HEK293 (cell line): ENCODE measurements around the gene ZNF469.

ENCODE experiments used
- CTCF ChIA-PET: fragments of 350-600 bp; formaldehyde crosslinking; extraction: SDS; loops from one replicate; lab custom pipeline; 2021; ENCODE audit warnings: antibody characterized with exemption; lab: Yijun Ruan, JAX
- POLR2A ChIA-PET: fragments of 300-600 bp; formaldehyde crosslinking; extraction: SDS; loops from one replicate; lab custom pipeline; 2020; ENCODE audit warnings: antibody characterized with exemption, inconsistent platforms; lab: Yijun Ruan, JAX
- H3K27ac ChIP-seq: fragments of 200-500 bp; sonication (Bioruptor generic); 2 replicates; pipeline ENCODE4 v1.5.1; 2014; ENCODE audit warnings: low read depth, low read length, control low read depth, inconsistent platforms; ENCODE audit errors: extremely low read depth
- H3K36me3 ChIP-seq, 2 experiments: fragments of 200-500 bp in 1 of 2; sonication (Bioruptor generic) in 1 of 2; 1 replicate in 1 of 2; 2 replicates in 1 of 2; pipeline ENCODE4 v1.5.1; 2014 to 2017; ENCODE audit warnings: inconsistent platforms in 2 of 2, low read length in 2 of 2; ENCODE audit not compliant: control insufficient read depth in 2 of 2, insufficient read depth in 1 of 2
- H3K4me1 ChIP-seq: fragments of 200-500 bp; sonication (Bioruptor generic); 2 replicates; pipeline ENCODE4 v1.5.1; 2014; ENCODE audit warnings: mild to moderate bottlenecking, low read length, inconsistent platforms; ENCODE audit not compliant: control insufficient read depth, insufficient read depth
- H3K4me3 ChIP-seq: 2 replicates; pipeline ENCODE4 v1.5.1; 2011; ENCODE audit warnings: low read depth, mild to moderate bottlenecking, control low read depth, low read length, moderate library complexity
- H3K9me3 ChIP-seq: fragments of 200-500 bp; sonication (Bioruptor generic); 2 replicates; pipeline ENCODE4 v1.5.1; 2014; ENCODE audit warnings: low read depth, low read length, inconsistent platforms; ENCODE audit not compliant: control insufficient read depth, insufficient read depth
- GLI2 ChIP-seq: fragments of 450-650 bp; formaldehyde crosslinking; IDR thresholded peaks from 2 replicates; pipeline ENCODE4; 2017; ENCODE audit warnings: missing biosample characterization, missing genetic modification characterization, low read depth, borderline replicate concordance
- GLI4 ChIP-seq: fragments of 450-650 bp; formaldehyde crosslinking; IDR thresholded peaks from 2 replicates; pipeline ENCODE4 v1.5.1; 2016; ENCODE audit warnings: missing biosample characterization, missing genetic modification characterization
- KLF1 ChIP-seq: fragments of 450-650 bp; formaldehyde crosslinking; IDR thresholded peaks from 2 replicates; pipeline ENCODE4 v1.5.1; 2016; ENCODE audit warnings: missing biosample characterization, missing genetic modification characterization
- MEIS1 ChIP-seq: sonication (generic); formaldehyde crosslinking; IDR thresholded peaks from 2 replicates; pipeline ENCODE4 v1.8.1; 2022; ENCODE audit warnings: missing genetic modification reagents, mild to moderate bottlenecking, borderline replicate concordance
- SP2 ChIP-seq: fragments of 450-650 bp; formaldehyde crosslinking; IDR thresholded peaks from 2 replicates; pipeline ENCODE4 v1.5.1; 2016; ENCODE audit warnings: missing biosample characterization, missing genetic modification characterization
- ZBTB21 ChIP-seq: fragments of 450-650 bp; formaldehyde crosslinking; IDR thresholded peaks from 2 replicates; pipeline ENCODE4 v1.5.1; 2017; ENCODE audit warnings: missing biosample characterization, missing genetic modification characterization
- ZFP3 ChIP-seq: fragments of 450-650 bp; formaldehyde crosslinking; IDR thresholded peaks from 2 replicates; pipeline ENCODE4 v1.5.1; 2016; ENCODE audit warnings: low read depth, missing biosample characterization, missing genetic modification characterization
- ZNF114 ChIP-seq: fragments of 450-650 bp; formaldehyde crosslinking; IDR thresholded peaks from 2 replicates; pipeline ENCODE4 v1.5.0; 2017; ENCODE audit warnings: missing biosample characterization, missing genetic modification characterization
- ZNF610 ChIP-seq: fragments of 450-650 bp; formaldehyde crosslinking; IDR thresholded peaks from 2 replicates; pipeline ENCODE4 v1.5.1; 2016; ENCODE audit warnings: missing biosample characterization, missing genetic modification characterization, borderline replicate concordance
- ZNF660 ChIP-seq: fragments of 450-650 bp; IDR thresholded peaks from 2 replicates; pipeline ENCODE4 v1.5.1; 2018; ENCODE audit warnings: missing biosample characterization, mild to moderate bottlenecking, missing genetic modification characterization
- ZNF701 ChIP-seq: fragments of 450-650 bp; formaldehyde crosslinking; IDR thresholded peaks from 2 replicates; pipeline ENCODE4 v1.5.1; 2016; ENCODE audit warnings: missing biosample characterization, missing genetic modification characterization
- TF ChIP-seq, protein P1 (sequence below): fragments of 450-650 bp; formaldehyde crosslinking; IDR thresholded peaks from 2 replicates; pipeline ENCODE4 v1.5.1; 2016; ENCODE audit warnings: missing biosample characterization, missing genetic modification characterization, borderline replicate concordance
- TF ChIP-seq, protein P2 (sequence below): fragments of 450-650 bp; formaldehyde crosslinking; IDR thresholded peaks from 2 replicates; pipeline ENCODE4 v1.5.1; 2016; ENCODE audit warnings: missing biosample characterization, missing genetic modification characterization
- TF ChIP-seq, protein P3 (sequence below): fragments of 450-650 bp; formaldehyde crosslinking; conservative IDR thresholded peaks from 2 replicates; pipeline ENCODE4 v1.5.1; 2016; ENCODE audit warnings: low read depth, missing biosample characterization, missing genetic modification characterization
- TF ChIP-seq, protein P4 (sequence below): fragments of 450-650 bp; formaldehyde crosslinking; IDR thresholded peaks from 2 replicates; pipeline ENCODE4 v1.5.1; 2016; ENCODE audit warnings: missing biosample characterization, missing genetic modification characterization

The ZNF469 gene

DNA sequence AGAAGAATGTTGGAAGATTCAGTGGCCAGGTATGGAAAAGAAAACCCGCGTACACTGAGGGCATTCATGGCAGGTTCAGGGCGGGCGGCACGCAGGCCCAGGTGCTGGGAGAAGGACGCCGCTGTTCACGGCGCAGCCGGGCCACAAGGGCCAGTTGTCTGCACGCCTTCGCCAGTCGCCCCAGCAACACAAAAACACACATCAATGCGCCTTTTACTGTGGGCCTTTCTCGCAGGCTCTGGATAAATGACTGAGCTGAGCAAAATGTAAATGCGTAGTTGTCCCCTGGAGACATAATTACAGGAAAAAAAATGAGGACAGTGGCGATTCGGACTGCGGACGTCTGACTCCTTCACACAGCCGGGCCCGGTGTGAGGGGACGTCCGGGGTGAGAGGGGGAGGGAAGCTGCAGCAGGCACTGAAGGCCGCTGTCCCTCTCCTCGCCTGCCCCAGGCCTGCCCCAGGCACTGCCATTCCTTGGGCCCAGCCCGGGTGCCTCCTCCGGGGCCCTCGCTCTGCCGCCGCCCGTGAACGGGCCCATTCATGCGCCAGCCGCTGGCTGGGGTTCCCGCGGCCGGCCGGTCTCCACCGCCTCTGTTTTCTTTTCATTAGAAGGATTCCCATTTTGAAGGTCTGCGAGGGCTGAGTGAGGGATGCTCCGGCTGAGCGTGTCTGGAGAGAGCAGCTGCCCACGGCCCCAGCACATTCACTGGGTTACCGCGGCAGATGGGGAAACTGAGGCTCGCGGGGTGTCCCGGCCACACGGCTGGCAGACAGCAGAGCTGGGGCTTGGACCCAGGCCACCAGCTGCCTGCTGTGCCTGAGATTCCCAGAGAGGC, 6.5 kb upstream of the ZNF469 start:
- Histone ChIP-seq H3K4me1 (no peaks in the 10 kb centered on the region), H3K27ac (no peak overlapping the region), H3K9me3 (no peaks in the 10 kb centered on the region), H3K4me3 (no peak overlapping the region), H3K36me3 (no peaks in the 10 kb centered on the region)
- CTCF ChIA-PET: no interaction called here
- POLR2A ChIA-PET: no interaction called here
- TF ChIP-seq ZNF701 (tag by site-specific recombination) (no peak), ZFP3 (tag by site-specific recombination) (no peak), KLF1 (no peak), ZNF660 (tag by site-specific recombination) (no peak), SP2 (tag by site-specific recombination) (no peak), ZNF610 (no peak), ZBTB21 (tag by site-specific recombination) (no peak), GLI2 (tag by site-specific recombination) (no peak), ZNF114 (tag by site-specific recombination) (no peak), GLI4 (no peak), MEIS1 (CRISPR knock-in tag) (no peak)
- TF ChIP-seq, protein P1, sequence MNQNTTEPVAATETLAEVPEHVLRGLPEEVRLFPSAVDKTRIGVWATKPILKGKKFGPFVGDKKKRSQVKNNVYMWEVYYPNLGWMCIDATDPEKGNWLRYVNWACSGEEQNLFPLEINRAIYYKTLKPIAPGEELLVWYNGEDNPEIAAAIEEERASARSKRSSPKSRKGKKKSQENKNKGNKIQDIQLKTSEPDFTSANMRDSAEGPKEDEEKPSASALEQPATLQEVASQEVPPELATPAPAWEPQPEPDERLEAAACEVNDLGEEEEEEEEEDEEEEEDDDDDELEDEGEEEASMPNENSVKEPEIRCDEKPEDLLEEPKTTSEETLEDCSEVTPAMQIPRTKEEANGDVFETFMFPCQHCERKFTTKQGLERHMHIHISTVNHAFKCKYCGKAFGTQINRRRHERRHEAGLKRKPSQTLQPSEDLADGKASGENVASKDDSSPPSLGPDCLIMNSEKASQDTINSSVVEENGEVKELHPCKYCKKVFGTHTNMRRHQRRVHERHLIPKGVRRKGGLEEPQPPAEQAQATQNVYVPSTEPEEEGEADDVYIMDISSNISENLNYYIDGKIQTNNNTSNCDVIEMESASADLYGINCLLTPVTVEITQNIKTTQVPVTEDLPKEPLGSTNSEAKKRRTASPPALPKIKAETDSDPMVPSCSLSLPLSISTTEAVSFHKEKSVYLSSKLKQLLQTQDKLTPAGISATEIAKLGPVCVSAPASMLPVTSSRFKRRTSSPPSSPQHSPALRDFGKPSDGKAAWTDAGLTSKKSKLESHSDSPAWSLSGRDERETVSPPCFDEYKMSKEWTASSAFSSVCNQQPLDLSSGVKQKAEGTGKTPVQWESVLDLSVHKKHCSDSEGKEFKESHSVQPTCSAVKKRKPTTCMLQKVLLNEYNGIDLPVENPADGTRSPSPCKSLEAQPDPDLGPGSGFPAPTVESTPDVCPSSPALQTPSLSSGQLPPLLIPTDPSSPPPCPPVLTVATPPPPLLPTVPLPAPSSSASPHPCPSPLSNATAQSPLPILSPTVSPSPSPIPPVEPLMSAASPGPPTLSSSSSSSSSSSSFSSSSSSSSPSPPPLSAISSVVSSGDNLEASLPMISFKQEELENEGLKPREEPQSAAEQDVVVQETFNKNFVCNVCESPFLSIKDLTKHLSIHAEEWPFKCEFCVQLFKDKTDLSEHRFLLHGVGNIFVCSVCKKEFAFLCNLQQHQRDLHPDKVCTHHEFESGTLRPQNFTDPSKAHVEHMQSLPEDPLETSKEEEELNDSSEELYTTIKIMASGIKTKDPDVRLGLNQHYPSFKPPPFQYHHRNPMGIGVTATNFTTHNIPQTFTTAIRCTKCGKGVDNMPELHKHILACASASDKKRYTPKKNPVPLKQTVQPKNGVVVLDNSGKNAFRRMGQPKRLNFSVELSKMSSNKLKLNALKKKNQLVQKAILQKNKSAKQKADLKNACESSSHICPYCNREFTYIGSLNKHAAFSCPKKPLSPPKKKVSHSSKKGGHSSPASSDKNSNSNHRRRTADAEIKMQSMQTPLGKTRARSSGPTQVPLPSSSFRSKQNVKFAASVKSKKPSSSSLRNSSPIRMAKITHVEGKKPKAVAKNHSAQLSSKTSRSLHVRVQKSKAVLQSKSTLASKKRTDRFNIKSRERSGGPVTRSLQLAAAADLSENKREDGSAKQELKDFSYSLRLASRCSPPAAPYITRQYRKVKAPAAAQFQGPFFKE (tag by site-specific recombination): no peak
- TF ChIP-seq, protein P2, sequence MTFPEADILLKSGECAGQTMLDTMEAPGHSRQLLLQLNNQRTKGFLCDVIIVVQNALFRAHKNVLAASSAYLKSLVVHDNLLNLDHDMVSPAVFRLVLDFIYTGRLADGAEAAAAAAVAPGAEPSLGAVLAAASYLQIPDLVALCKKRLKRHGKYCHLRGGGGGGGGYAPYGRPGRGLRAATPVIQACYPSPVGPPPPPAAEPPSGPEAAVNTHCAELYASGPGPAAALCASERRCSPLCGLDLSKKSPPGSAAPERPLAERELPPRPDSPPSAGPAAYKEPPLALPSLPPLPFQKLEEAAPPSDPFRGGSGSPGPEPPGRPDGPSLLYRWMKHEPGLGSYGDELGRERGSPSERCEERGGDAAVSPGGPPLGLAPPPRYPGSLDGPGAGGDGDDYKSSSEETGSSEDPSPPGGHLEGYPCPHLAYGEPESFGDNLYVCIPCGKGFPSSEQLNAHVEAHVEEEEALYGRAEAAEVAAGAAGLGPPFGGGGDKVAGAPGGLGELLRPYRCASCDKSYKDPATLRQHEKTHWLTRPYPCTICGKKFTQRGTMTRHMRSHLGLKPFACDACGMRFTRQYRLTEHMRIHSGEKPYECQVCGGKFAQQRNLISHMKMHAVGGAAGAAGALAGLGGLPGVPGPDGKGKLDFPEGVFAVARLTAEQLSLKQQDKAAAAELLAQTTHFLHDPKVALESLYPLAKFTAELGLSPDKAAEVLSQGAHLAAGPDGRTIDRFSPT (tag by site-specific recombination): no peak
- TF ChIP-seq, protein P3, sequence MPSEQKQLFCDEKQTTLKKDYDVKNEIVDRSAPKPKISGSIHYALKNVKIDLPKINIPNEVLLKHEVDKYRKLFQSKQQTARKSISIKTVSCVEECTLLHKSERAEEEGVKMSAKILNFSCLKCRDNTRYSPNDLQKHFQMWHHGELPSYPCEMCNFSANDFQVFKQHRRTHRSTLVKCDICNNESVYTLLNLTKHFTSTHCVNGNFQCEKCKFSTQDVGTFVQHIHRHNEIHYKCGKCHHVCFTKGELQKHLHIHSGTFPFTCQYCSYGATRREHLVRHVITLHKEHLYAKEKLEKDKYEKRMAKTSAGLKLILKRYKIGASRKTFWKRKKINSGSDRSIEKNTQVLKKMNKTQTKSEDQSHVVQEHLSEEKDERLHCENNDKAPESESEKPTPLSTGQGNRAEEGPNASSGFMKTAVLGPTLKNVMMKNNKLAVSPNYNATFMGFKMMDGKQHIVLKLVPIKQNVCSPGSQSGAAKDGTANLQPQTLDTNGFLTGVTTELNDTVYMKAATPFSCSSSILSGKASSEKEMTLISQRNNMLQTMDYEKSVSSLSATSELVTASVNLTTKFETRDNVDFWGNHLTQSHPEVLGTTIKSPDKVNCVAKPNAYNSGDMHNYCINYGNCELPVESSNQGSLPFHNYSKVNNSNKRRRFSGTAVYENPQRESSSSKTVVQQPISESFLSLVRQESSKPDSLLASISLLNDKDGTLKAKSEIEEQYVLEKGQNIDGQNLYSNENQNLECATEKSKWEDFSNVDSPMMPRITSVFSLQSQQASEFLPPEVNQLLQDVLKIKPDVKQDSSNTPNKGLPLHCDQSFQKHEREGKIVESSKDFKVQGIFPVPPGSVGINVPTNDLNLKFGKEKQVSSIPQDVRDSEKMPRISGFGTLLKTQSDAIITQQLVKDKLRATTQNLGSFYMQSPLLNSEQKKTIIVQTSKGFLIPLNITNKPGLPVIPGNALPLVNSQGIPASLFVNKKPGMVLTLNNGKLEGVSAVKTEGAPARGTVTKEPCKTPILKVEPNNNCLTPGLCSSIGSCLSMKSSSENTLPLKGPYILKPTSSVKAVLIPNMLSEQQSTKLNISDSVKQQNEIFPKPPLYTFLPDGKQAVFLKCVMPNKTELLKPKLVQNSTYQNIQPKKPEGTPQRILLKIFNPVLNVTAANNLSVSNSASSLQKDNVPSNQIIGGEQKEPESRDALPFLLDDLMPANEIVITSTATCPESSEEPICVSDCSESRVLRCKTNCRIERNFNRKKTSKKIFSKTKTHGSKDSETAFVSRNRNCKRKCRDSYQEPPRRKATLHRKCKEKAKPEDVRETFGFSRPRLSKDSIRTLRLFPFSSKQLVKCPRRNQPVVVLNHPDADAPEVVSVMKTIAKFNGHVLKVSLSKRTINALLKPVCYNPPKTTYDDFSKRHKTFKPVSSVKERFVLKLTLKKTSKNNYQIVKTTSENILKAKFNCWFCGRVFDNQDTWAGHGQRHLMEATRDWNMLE (tag by site-specific recombination): no peak
- TF ChIP-seq, protein P4, sequence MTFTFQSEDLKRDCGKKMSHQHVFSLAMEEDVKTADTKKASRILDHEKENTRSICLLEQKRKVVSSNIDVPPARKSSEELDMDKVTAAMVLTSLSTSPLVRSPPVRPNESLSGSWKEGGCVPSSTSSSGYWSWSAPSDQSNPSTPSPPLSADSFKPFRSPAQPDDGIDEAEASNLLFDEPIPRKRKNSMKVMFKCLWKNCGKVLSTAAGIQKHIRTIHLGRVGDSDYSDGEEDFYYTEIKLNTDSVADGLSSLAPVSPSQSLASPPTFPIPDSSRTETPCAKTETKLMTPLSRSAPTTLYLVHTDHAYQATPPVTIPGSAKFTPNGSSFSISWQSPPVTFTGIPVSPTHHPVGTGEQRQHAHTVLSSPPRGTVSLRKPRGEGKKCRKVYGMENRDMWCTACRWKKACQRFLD (tag by site-specific recombination): no peak
